BE2C (cell line): ENCODE data around the gene PDHB.

Source experiments
- DNase-seq: peaks from one replicate; pipeline ENCODE4 v3.0.0-alpha.2; 2020
- H3K27me3 ChIP-seq: fragments of 250-450 bp; sonication (Bioruptor Pico); 2 replicates; pipeline ENCODE4 v1.5.1; 2020; ENCODE audit warnings: mild to moderate bottlenecking
- H3K36me3 ChIP-seq: fragments of 250-450 bp; sonication (Bioruptor Pico); 2 replicates; pipeline ENCODE4 v1.5.1; 2020; ENCODE audit warnings: mild to moderate bottlenecking
- H3K4me1 ChIP-seq: fragments of 250-450 bp; sonication (Bioruptor Pico); 2 replicates; pipeline ENCODE4 v1.5.1; 2020
- H3K4me3 ChIP-seq: 2 replicates; pipeline ENCODE4 v1.5.1; 2011; ENCODE audit warnings: low read depth, low read length
- H3K9me3 ChIP-seq: fragments of 250-450 bp; sonication (Bioruptor Pico); 2 replicates; pipeline ENCODE4 v1.5.1; 2020
- TF ChIP-seq, protein P1 (sequence below): IDR thresholded peaks from 2 replicates; pipeline ENCODE4 v1.5.1; 2012; ENCODE audit warnings: mild to moderate bottlenecking, low read depth, low read length

The PDHB gene

DNA sequence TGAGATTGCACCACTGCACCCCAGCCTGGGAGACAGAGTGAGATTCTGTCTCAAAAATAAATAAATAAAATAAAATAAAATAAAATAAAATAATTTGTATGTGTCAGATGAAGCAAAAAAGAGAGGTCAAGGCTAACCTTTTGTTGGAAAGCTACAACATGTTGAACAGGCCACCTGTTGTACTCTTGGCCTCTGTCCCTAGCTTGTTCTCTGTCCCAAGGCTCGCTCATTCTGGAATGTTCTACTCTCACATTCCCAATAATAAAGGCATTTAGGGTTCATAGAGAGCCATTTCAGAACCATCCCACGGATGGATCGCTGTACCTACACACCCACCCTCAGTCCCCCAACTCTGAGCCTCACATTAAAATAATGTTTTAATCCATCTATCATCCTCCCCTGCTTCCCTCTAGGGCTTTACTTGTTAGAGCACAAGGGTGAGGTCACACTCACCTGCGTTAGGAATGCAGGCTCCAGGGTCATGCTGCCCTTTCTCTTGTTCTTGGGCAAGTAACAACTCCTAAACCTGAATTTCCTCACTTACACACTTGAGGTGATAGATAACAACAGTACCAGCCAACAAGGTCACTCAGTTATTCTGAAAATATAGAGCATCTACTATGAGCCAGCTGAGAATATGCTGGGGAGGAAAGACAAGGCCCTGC, 33.4 kb upstream of the PDHB start:
- TF ChIP-seq, protein P1, sequence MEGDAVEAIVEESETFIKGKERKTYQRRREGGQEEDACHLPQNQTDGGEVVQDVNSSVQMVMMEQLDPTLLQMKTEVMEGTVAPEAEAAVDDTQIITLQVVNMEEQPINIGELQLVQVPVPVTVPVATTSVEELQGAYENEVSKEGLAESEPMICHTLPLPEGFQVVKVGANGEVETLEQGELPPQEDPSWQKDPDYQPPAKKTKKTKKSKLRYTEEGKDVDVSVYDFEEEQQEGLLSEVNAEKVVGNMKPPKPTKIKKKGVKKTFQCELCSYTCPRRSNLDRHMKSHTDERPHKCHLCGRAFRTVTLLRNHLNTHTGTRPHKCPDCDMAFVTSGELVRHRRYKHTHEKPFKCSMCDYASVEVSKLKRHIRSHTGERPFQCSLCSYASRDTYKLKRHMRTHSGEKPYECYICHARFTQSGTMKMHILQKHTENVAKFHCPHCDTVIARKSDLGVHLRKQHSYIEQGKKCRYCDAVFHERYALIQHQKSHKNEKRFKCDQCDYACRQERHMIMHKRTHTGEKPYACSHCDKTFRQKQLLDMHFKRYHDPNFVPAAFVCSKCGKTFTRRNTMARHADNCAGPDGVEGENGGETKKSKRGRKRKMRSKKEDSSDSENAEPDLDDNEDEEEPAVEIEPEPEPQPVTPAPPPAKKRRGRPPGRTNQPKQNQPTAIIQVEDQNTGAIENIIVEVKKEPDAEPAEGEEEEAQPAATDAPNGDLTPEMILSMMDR, result no peak
- H3K27me3 ChIP-seq, result no peaks in the 10 kb centered on the region
- DNase-seq, result no peak

DNA sequence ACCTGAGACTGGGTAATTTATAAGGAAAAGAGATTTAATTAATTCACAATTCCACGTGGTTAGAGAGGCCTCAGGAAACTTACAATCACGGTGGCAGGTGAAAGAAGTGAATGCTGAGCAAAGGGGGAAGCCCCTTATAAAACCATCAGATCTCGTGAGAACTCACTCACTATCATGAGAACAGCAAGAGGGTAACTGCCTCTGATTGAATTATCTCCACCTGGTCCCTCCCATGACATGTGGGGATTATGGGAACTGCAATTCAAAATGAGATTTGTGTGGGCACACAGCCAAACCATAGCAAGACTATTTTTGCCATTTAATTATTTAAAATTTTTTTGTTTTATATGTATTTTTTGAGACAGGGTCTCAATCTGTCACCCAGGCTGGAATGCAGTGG, 31.2 kb upstream of the PDHB start:
- no peaks in the 10 kb centered on the region for H3K27me3 ChIP-seq
- no peaks in the 10 kb centered on the region for H3K36me3 ChIP-seq
- DNase-seq, result peak; percentile 9
- H3K4me3 ChIP-seq, result no peak overlapping the region
- TF ChIP-seq, protein P1, result no peak
- H3K9me3 ChIP-seq, result no peaks in the 10 kb centered on the region
- H3K4me1 ChIP-seq, result no peaks in the 10 kb centered on the region

More for the DNA sequence above, 33.4 kb upstream of the PDHB start:
- H3K4me1 ChIP-seq, result no peaks in the 10 kb centered on the region
- no peak overlapping the region for H3K4me3 ChIP-seq
- no peaks in the 10 kb centered on the region for H3K36me3 ChIP-seq
- H3K9me3 ChIP-seq, result no peaks in the 10 kb centered on the region

DNA sequence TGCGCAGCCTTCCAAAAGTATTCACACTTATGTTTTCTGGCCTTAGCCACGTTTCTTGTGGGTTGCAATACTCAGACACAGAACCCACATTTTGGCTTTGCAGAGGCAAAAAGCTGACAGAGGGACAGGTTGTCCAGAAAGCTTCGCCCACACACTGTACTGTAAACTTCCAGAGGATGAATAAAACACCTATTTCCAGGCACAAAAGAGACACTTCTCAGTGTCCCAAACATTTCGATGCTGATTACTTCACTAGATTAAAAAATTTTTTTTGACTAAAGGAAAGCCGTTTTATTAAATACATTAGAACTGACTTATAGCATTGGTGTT, 30.3 kb upstream of the PDHB start:
- no peak for DNase-seq

DNA sequence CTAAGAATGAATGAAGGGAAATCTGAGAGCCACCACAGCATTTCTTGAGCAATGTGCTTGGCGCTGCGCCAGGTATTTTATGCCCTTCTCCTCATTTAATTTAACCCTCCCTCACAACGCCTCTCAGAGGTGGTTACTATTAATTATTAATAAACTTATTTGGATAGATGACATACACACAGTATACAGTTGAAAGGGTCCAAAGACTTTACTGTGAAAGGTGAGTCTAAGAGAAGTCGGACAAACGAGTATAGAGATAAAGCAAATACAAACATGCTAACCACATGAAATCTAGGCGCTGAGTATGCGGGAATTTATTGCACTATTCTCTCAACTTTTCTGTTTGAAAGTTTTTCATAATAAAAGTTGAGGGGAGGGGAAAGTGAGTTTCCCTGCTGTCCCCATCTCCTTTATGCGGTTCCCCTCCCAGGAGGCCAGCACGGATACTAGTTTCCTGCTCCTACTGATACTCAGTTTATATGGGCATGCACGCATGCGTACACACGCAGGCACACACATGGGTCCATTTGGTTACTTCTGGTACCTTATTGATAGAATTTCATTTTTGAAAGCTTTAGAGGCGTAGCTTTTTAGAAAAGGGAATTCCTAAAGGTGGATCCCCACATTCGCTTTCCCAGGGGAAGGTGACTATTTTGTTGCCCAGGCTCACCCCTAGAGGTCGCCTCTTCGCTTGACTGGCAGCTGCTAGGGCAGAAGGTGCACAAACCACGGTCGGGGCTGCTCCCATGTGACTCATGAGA, 29.7 kb upstream of the PDHB start:
- Histone ChIP-seq H3K36me3 (no peaks in the 10 kb centered on the region), H3K4me3 (no peak overlapping the region)
- peak; percentile 70 for DNase-seq

More for the DNA sequence above, 30.3 kb upstream of the PDHB start:
- Histone ChIP-seq H3K4me3 (no peak overlapping the region), H3K9me3 (no peaks in the 10 kb centered on the region), H3K4me1 (no peaks in the 10 kb centered on the region), H3K36me3 (no peaks in the 10 kb centered on the region), H3K27me3 (no peaks in the 10 kb centered on the region)
- TF ChIP-seq, protein P1, result no peak

DNA sequence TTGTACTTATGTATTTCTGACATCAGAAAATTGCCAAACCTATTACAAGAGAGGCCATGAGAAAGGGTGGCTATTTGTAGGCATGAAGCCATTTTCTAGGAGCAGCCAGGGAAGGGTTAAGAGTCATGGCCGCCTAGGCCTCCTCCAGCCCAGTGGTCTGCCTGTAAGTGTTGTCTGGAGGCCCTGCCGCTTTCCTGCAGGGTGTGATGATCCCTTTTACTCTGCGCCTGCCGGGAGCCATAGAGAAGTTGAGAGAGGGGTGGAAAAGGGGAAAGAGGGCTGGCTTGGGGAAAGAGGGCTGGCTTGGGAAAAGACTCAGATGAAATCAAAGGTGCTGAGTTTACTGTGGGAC, 29.2 kb upstream of the PDHB start:
- no peaks in the 10 kb centered on the region for H3K27me3 ChIP-seq
- no peak for DNase-seq
- TF ChIP-seq, protein P1, result no peak
- no peaks in the 10 kb centered on the region for H3K9me3 ChIP-seq
- H3K36me3 ChIP-seq, result no peaks in the 10 kb centered on the region
- H3K4me3 ChIP-seq, result no peak overlapping the region
- no peaks in the 10 kb centered on the region for H3K4me1 ChIP-seq

More for the DNA sequence above, 29.7 kb upstream of the PDHB start:
- Histone ChIP-seq H3K9me3 (no peaks in the 10 kb centered on the region), H3K27me3 (no peaks in the 10 kb centered on the region), H3K4me1 (no peaks in the 10 kb centered on the region)
- TF ChIP-seq, protein P1, result peak; percentile 75

DNA sequence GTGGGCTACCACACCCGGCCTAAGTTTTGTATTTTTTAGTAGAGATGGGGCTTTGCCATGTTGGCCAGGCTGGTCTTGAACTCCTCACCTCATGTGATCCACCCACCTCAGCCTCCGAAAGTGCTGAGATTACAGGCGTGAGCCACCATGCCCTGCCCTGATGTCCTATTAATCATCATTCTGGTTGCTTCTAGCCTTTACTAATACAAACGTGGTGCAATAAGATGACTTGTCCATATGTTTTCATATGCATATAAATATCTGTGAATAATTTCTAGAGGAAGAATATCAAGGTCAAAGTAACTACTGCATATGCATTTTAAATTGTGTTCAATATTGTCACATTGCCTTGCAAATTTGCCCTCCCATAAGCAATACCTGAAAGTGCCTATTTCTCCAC, 25.5 kb upstream of the PDHB start:
- DNase-seq, result no peak
- Histone ChIP-seq H3K4me3 (no peak overlapping the region), H3K9me3 (no peaks in the 10 kb centered on the region), H3K27me3 (no peaks in the 10 kb centered on the region), H3K4me1 (no peaks in the 10 kb centered on the region), H3K36me3 (no peaks in the 10 kb centered on the region)
- TF ChIP-seq, protein P1, result no peak
